Measurements from ENCODE around the gene TNK2.

GRCh38 chr3:195873971-195874370, 34.4 kb downstream of the TNK2 start:
- TF ChIP-seq EP300 (IDR thresholded peaks at IDR 0.05) (no peak), CBX8 (IDR thresholded peaks at IDR 0.05) (no peak)
